Upper lobe of left lung (tissue), 6 donors: Measurements from ENCODE around the gene BRMS1. TPM values are rescaled to one million over a fixed set of nuclear protein-coding genes. Genes with fewer than 3 reads are reported as not detected.

Source experiments
- ATAC-seq, 2 donors: fragments of 200-7000 bp; cut with Tn5 transposase; one replicate each; pipeline ENCODE4 v1.9.1; 2022; ENCODE audit warnings: mild to moderate bottlenecking in 2 of 2, moderate library complexity in 2 of 2; ENCODE audit not compliant: low FRiP score in 2 of 2
- DNase-seq, 2 donors: peaks; one replicate each; pipeline ENCODE4 v3.0.0-alpha.2; 2019 to 2020
- H3K27ac ChIP-seq, 4 donors: fragments of 200-600 bp; sonication (generic); one replicate each; pipeline ENCODE4 v1.5.1; 2016 to 2019
- H3K27me3 ChIP-seq, 4 donors: fragments of 200-600 bp; sonication (generic); one replicate each; pipeline ENCODE4 v1.5.1; 2017 to 2019
- H3K36me3 ChIP-seq, 4 donors: fragments of 200-600 bp; sonication (generic); one replicate each; pipeline ENCODE4 v1.5.1; 2016 to 2019
- H3K4me1 ChIP-seq, 4 donors: fragments of 200-600 bp; sonication (generic); one replicate each; pipeline ENCODE4 v1.5.1; 2018 to 2019
- H3K4me3 ChIP-seq, 4 donors: fragments of 200-600 bp; sonication (generic); one replicate each; pipeline ENCODE4 v1.5.1; 2017 to 2019; ENCODE audit warnings: mild to moderate bottlenecking in 2 of 4, moderate library complexity in 1 of 4
- H3K9me3 ChIP-seq, 4 donors: fragments of 200-600 bp; sonication (generic); one replicate each; pipeline ENCODE4 v1.5.1; 2018 to 2019
- EP300 ChIP-seq, 4 donors: sonication (generic); formaldehyde crosslinking; IDR thresholded peaks; one replicate each; pipeline ENCODE4 v1.5.1; 2017; ENCODE audit warnings: antibody characterized with exemption in 4 of 4, control low read depth in 2 of 4
- POLR2A ChIP-seq, 4 donors: fragments of 450-650 bp; IDR thresholded peaks; one replicate each; pipeline ENCODE4 v1.5.1; 2016 to 2017; ENCODE audit warnings: antibody characterized with exemption in 4 of 4, mild to moderate bottlenecking in 2 of 4
- POLR2AphosphoS5 ChIP-seq, 2 donors: sonication (generic); formaldehyde crosslinking; IDR thresholded peaks; one replicate each; pipeline ENCODE4 v1.5.1; 2017; ENCODE audit warnings: antibody characterized with exemption in 2 of 2
- WGBS, 2 donors: methylation state at CpG; one replicate each; pipeline ENCODE4 v1.1.5; 2017 to 2018; 5-methylcytosine and 5-hydroxymethylcytosine counted together
- total RNA-seq, 6 donors: library from RNA; depleted of rRNA in 4 of 6; stranded (reverse); fragments of >200 nt in 4 of 6; gene quantifications; one replicate each; pipeline versions ENCODE4 v1.1.0 to v1.2.1, GENCODE V29; 2016 to 2021
- TF ChIP-seq, protein P1 (sequence below), 6 experiments: fragments of 450-650 bp in 4 of 6; fragments of 200-600 bp in 2 of 6; sonication (generic) in 2 of 6; IDR thresholded peaks; one replicate each; pipeline ENCODE4 v1.5.1; 2016 to 2019; ENCODE audit warnings: antibody characterized with exemption in 6 of 6
- donor health status: DM: no; HTN: no; CAD: no; lungs with moderate emphysema.
- donor health status: DM: no; HTN: yes; CAD: no; lungs with severe emphysema.

Gene BRMS1
- total RNA-seq, 6 donors from 2014 or later: 34.8 to 63.8 (median 37.1) TPM

DNA sequence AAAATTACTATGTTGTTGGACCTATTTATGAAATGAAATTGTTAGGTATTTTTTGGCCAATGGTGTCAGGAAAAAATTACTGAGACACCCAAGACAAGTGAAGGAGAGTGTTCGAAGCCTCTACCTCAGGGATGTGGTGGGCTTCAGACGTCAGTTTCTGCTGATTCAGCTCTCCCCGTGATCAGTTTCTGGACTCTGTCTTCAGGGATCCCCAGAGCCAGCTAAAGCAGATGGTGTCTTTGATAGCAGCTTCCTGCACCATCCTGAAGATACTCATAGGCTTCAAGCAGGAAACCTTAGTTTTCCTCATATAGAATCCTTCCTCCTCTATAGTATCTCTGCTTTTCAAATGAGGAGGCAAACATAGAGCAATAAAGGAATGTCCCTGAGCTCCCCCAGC lies 35.4 kb downstream of the BRMS1 start:
- no peak overlapping the region for H3K27ac ChIP-seq
- WGBS, 2 donors: 49 to 57% methylated on average over 3 of the region's 3 CpGs

DNA sequence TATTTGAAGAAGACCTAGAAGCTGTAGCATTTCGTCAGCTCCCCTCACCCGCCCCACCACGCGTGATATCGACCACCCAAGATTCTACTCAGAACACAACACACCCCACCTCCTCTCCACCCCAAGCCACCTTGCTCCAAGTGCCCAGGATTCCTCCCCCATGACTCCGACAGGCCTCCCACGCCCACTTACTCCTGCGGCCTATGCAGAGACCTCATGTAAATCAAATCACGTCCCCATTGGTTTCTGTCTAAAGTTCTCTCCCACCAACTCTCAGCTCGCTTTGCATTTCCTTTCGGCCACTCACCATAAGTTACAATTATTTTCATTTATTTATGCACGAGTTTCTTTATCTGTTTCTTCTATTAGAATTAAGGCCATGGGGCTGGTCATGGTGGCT lies 42.2 kb downstream of the BRMS1 start:
- Histone ChIP-seq H3K4me3 (no peak overlapping the region), H3K27me3 (no peaks in the 10 kb centered on the region), H3K4me1 (no peaks in the 10 kb centered on the region), H3K9me3 (no peaks in the 10 kb centered on the region), H3K36me3 (no peaks in the 10 kb centered on the region), H3K27ac (no peak overlapping the region)
- ATAC-seq (no peak), DNase-seq (no peak)
- TF ChIP-seq EP300 (IDR thresholded peaks at IDR 0.05) (no peak), POLR2A (IDR thresholded peaks at IDR 0.05) (no peak), POLR2AphosphoS5 (IDR thresholded peaks at IDR 0.05) (no peak)
- TF ChIP-seq, protein P1, sequence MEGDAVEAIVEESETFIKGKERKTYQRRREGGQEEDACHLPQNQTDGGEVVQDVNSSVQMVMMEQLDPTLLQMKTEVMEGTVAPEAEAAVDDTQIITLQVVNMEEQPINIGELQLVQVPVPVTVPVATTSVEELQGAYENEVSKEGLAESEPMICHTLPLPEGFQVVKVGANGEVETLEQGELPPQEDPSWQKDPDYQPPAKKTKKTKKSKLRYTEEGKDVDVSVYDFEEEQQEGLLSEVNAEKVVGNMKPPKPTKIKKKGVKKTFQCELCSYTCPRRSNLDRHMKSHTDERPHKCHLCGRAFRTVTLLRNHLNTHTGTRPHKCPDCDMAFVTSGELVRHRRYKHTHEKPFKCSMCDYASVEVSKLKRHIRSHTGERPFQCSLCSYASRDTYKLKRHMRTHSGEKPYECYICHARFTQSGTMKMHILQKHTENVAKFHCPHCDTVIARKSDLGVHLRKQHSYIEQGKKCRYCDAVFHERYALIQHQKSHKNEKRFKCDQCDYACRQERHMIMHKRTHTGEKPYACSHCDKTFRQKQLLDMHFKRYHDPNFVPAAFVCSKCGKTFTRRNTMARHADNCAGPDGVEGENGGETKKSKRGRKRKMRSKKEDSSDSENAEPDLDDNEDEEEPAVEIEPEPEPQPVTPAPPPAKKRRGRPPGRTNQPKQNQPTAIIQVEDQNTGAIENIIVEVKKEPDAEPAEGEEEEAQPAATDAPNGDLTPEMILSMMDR (IDR thresholded peaks at IDR 0.05): no peak
- WGBS, 2 donors: 85 to 88% methylated on average over 12 of the region's 12 CpGs

More for the DNA sequence above, 35.4 kb downstream of the BRMS1 start:
- H3K27me3 ChIP-seq: no peaks in the 10 kb centered on the region
- DNase-seq (no peak), ATAC-seq (no peak)
- H3K9me3 ChIP-seq: no peaks in the 10 kb centered on the region
- H3K4me1 ChIP-seq: peaks cover 9 to 14% (median 12%) of the 10 kb centered on the region in 4 donors
- no peaks in the 10 kb centered on the region for H3K36me3 ChIP-seq
- H3K4me3 ChIP-seq: no peak overlapping the region
- TF ChIP-seq POLR2AphosphoS5 (IDR thresholded peaks at IDR 0.05) (no peak), POLR2A (IDR thresholded peaks at IDR 0.05) (no peak), EP300 (IDR thresholded peaks at IDR 0.05) (no peak)
- TF ChIP-seq, protein P1 (IDR thresholded peaks at IDR 0.05): no peak

DNA sequence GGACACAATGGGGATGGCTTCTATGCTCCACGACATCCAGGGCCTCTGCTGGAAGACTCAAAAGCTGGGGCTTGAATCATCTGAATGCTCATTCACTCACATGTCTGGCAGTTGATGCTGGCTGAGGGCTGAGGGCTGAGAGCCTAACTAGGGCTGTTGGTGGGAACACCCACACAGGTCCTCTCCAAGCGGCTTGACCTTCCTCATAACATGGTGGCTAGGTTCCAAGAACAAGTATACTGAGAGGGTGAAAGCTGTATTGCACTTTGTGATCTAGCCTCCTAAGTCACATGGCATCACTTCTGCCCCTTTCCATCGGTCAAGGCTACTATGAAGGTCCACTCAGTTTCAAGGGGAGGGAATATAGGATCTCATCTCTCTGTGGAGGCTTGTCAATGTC lies 45.7 kb downstream of the BRMS1 start:
- DNase-seq (no peak), ATAC-seq (no peak)
- WGBS, 2 donors: 63 to 69% methylated on average over 3 of the region's 3 CpGs
- H3K27me3 ChIP-seq: peaks cover 0 to 12% (median 0%) of the 10 kb centered on the region in 4 donors
- H3K36me3 ChIP-seq: no peaks in the 10 kb centered on the region
- H3K9me3 ChIP-seq: no peaks in the 10 kb centered on the region
- no peaks in the 10 kb centered on the region for H3K4me1 ChIP-seq
- H3K4me3 ChIP-seq: no peak overlapping the region
- TF ChIP-seq, protein P1 (IDR thresholded peaks at IDR 0.05): no peak
- TF ChIP-seq EP300 (IDR thresholded peaks at IDR 0.05): no peak
- no peak for TF ChIP-seq POLR2A (IDR thresholded peaks at IDR 0.05)
- TF ChIP-seq POLR2AphosphoS5 (IDR thresholded peaks at IDR 0.05): no peak
- no peak overlapping the region for H3K27ac ChIP-seq

DNA sequence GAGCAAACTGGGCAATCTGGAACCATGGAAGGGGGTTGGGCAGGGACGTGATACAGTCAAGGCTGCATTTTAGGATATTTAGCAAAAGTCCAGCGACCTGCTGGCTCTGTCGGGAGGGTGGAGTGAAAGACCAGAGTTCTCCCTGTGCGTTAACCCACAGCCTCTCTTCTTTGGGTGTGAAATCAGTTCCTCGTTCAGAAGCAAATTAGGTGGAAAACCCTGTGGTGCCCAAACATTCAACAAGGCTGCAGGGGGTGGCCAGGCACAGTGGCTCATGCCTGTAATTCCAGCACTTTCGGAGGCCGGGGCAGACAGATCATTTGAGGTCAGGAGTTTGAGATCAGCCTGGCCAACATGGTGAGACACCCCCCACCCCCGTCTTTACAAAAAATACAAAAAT lies 47.3 kb downstream of the BRMS1 start:
- Histone ChIP-seq H3K27ac (no peak overlapping the region), H3K9me3 (no peaks in the 10 kb centered on the region), H3K36me3 (no peaks in the 10 kb centered on the region), H3K4me1 (no peaks in the 10 kb centered on the region), H3K4me3 (no peak overlapping the region), H3K27me3 (peaks cover 0 to 26% (median under 1%) of the 10 kb centered on the region in 4 donors)
- no peak for DNase-seq
- TF ChIP-seq EP300 (IDR thresholded peaks at IDR 0.05): no peak
- TF ChIP-seq POLR2AphosphoS5 (IDR thresholded peaks at IDR 0.05): no peak
- TF ChIP-seq, protein P1 (IDR thresholded peaks at IDR 0.05): no peak
- no peak for TF ChIP-seq POLR2A (IDR thresholded peaks at IDR 0.05)
- WGBS, 2 donors: 52 to 59% methylated on average over 6 to 8 of the region's 8 CpGs
- ATAC-seq: no peak
